MCF 10A (cell line): ENCODE results near the gene ALDH9A1. TPM values are rescaled to one million over a fixed set of nuclear protein-coding genes. Genes with fewer than 3 reads are reported as not detected.
"Not testable (repeated sequence)": the region's sequence is repeated elsewhere in the genome, so short reads cannot be mapped to it uniquely, and the experiment has no call there.

ENCODE experiments used
- BruUV-seq: library from RNA; stranded (reverse); fragments of 400-500 nt; replicated peaks from 2 replicates; lab custom pipeline; 2021; lab: Mats Ljungman, UMichigan
- CTCF ChIA-PET: fragments of 300-600 bp; sonication (Branson Sonifier 250); formaldehyde crosslinking; extraction: SDS; loops from one replicate; lab custom pipeline; 2021; ENCODE audit warnings: antibody characterized with exemption, inconsistent platforms; lab: Yijun Ruan, JAX
- POLR2A ChIA-PET: fragments of 300-600, 350-650 bp; sonication (Branson Sonifier 250); formaldehyde crosslinking; extraction: SDS; loops from one replicate; lab custom pipeline; 2020; ENCODE audit warnings: antibody characterized with exemption, inconsistent platforms; lab: Yijun Ruan, JAX
- DNase-seq: peaks from one replicate; pipeline ENCODE4 v3.0.0-alpha.2; 2018; ENCODE audit not compliant: unreplicated experiment
- H3K27ac Mint-ChIP-seq: one replicate; pipeline ENCODE4 v1.8.0; 2022; ENCODE audit warnings: mild to moderate bottlenecking, low read depth, mixed read lengths; ENCODE audit not compliant: unreplicated experiment
- H3K27me3 Mint-ChIP-seq: one replicate; pipeline ENCODE4 v1.8.0; 2022; ENCODE audit warnings: mixed read lengths; ENCODE audit not compliant: insufficient read depth, unreplicated experiment
- H3K36me3 Mint-ChIP-seq: one replicate; pipeline ENCODE4 v1.8.0; 2022; ENCODE audit warnings: mild to moderate bottlenecking, moderate library complexity, mixed read lengths; ENCODE audit not compliant: insufficient read depth, unreplicated experiment
- H3K4me1 Mint-ChIP-seq: one replicate; pipeline ENCODE4 v1.8.0; 2022; ENCODE audit warnings: mixed read lengths; ENCODE audit not compliant: insufficient read depth, unreplicated experiment
- H3K4me3 Mint-ChIP-seq: one replicate; pipeline ENCODE4 v1.8.0; 2022; ENCODE audit warnings: mild to moderate bottlenecking, moderate library complexity, mixed read lengths; ENCODE audit not compliant: unreplicated experiment
- H3K9me3 Mint-ChIP-seq: one replicate; pipeline ENCODE4 v1.8.0; 2022; ENCODE audit warnings: mixed read lengths; ENCODE audit not compliant: unreplicated experiment
- CTCF ChIP-seq: fragments of 200-600 bp; IDR thresholded peaks from one replicate; pipeline ENCODE4 v1.8.0; 2022; ENCODE audit warnings: antibody characterized with exemption, mild to moderate bottlenecking; ENCODE audit not compliant: unreplicated experiment
- intact Hi-C: fragments of 100-400 bp; cut with micrococcal nuclease; formaldehyde crosslinking; loops from 2 replicates; pipeline ENCODE4 v1.14.1; 2022
- total RNA-seq: library from RNA; stranded (reverse); gene quantifications from 2 replicates; pipeline ENCODE4 v1.2.3, GENCODE V29; 2022

ALDH9A1 gene
- total RNA-seq, 1 experiment from 2014 or later: 67.1 TPM

GRCh38 chr1:165683848-165684485 is 14.4 kb downstream of the ALDH9A1 start:
- POLR2A ChIA-PET: interaction anchor here (0.6 to 2.5 kb wide), 5 partner anchors 12 to 65 kb away, joined by 3 to 10 read pairs (median 4); partner anchors contain the start of gene ALDH9A1

GRCh38 chr1:165680773-165681172 is 17.6 kb downstream of the ALDH9A1 start:
- H3K27me3 Mint-ChIP-seq, H3K9me3 Mint-ChIP-seq, intact Hi-C loops, H3K4me1 Mint-ChIP-seq, DNase-seq, BruUV-seq, H3K4me3 Mint-ChIP-seq: not testable (repeated sequence)
- Mint-ChIP-seq H3K36me3 (peaks cover 93% of the 10 kb centered on the region), H3K27ac (peak overlapping the region; percentile 52)
- ChIA-PET CTCF (interaction anchor here (0.9 to 1.3 kb wide), 2 partner anchors 26 to 234 kb away, joined by 3 read pairs; no protein-coding TSS in a partner anchor), POLR2A (interaction anchor here (1.0 to 1.1 kb wide), 2 partner anchors 16 to 18 kb away, joined by 3 to 6 read pairs; partner anchors contain the start of gene ALDH9A1)

More at GRCh38 chr1:165683848-165684485, 14.4 kb downstream of the ALDH9A1 start:
- peak overlapping the region; percentile 50 for H3K27ac Mint-ChIP-seq
- CTCF ChIA-PET: interaction anchor here (0.5 to 4.4 kb wide), 3 partner anchors 13 to 91 kb away, joined by 3 to 22 read pairs (median 3); partner anchors contain the start of gene ALDH9A1
- H3K27me3 Mint-ChIP-seq: no peaks in the 10 kb centered on the region
- DNase-seq: no peak
- intact Hi-C loops: no loop called here
- TF ChIP-seq CTCF: no peak
- peaks cover 15% of the 10 kb centered on the region for H3K4me1 Mint-ChIP-seq
- H3K4me3 Mint-ChIP-seq: no peak overlapping the region
- no TSS peak for BruUV-seq
- peaks cover 9% of the 10 kb centered on the region for H3K9me3 Mint-ChIP-seq
- H3K36me3 Mint-ChIP-seq: peaks cover 89% of the 10 kb centered on the region

GRCh38 chr1:165680303-165680702 is 18.1 kb downstream of the ALDH9A1 start:
- Mint-ChIP-seq H3K36me3 (peaks cover 92% of the 10 kb centered on the region), H3K27ac (peak overlapping the region; percentile 52), H3K4me1 (peaks cover 13% of the 10 kb centered on the region), H3K9me3 (no peaks in the 10 kb centered on the region), H3K4me3 (no peak overlapping the region), H3K27me3 (no peaks in the 10 kb centered on the region)
- no peak for DNase-seq
- no TSS peak for BruUV-seq
- intact Hi-C loops: no loop called here
- ChIA-PET CTCF (interaction anchor here (1.0 to 1.5 kb wide), 2 partner anchors 78 to 277 kb away, joined by 3 to 4 read pairs; no protein-coding TSS in a partner anchor), POLR2A (no interaction called here)
- no peak for TF ChIP-seq CTCF

- CTCF ChIA-PET: interaction anchor here (0.6 to 1.5 kb wide), 5 partner anchors 18 to 1456 kb away, joined by 3 to 4 read pairs (median 3); no protein-coding TSS in a partner anchor
- H3K9me3 Mint-ChIP-seq: no peaks in the 10 kb centered on the region
- intact Hi-C loops: loop anchor here (5.0 kb wide), 1 partner anchor 47 kb away; the partner anchor contains the start of gene MGST3
- BruUV-seq: no TSS peak
- no peaks in the 10 kb centered on the region for H3K27me3 Mint-ChIP-seq
- no peak for TF ChIP-seq CTCF
- peaks cover 13% of the 10 kb centered on the region for H3K4me1 Mint-ChIP-seq
- no peak overlapping the region for H3K27ac Mint-ChIP-seq
- peak; percentile 21 for DNase-seq
- POLR2A ChIA-PET: interaction anchor here (0.9 to 1.5 kb wide), 2 partner anchors 48 to 90 kb away, joined by 3 to 5 read pairs; partner anchors contain the start of genes MGST3 and TMCO1
- no peak overlapping the region for H3K4me3 Mint-ChIP-seq
- peaks cover 92% of the 10 kb centered on the region for H3K36me3 Mint-ChIP-seq
Measured at GRCh38 chr1:165679282-165680036, 18.9 kb downstream of the ALDH9A1 start.
